Skeletal muscle tissue (tissue), 4 donors: ENCODE data around the gene FOS. TPM values are rescaled to one million over a fixed set of nuclear protein-coding genes. Genes with fewer than 3 reads are reported as not detected.

Experiments
- H3K27ac ChIP-seq: one replicate; pipeline ENCODE4 v1.7.0; 2013; ENCODE audit warnings: mild to moderate bottlenecking, low read depth, low read length, inconsistent platforms
- H3K27me3 ChIP-seq, 3 donors: one replicate each; pipeline ENCODE4 v1.7.0; 2013; ENCODE audit warnings: low read length in 3 of 3; ENCODE audit not compliant: control insufficient read depth in 3 of 3, insufficient read depth in 3 of 3
- H3K36me3 ChIP-seq, 3 donors: one replicate each; pipeline ENCODE4 v1.7.0; 2013; ENCODE audit warnings: low read length in 3 of 3; ENCODE audit not compliant: control insufficient read depth in 3 of 3, insufficient read depth in 3 of 3
- H3K4me1 ChIP-seq, 3 donors: one replicate each; pipeline ENCODE4 v1.7.0; 2013; ENCODE audit warnings: low read length in 3 of 3, mild to moderate bottlenecking in 3 of 3; ENCODE audit not compliant: control insufficient read depth in 3 of 3, insufficient read depth in 3 of 3
- H3K4me3 ChIP-seq, 3 donors: one replicate each; pipeline ENCODE4 v1.7.0; 2013; ENCODE audit warnings: low read length in 3 of 3
- H3K9ac ChIP-seq, 3 donors: one replicate each; pipeline ENCODE4 v1.7.0; 2013; ENCODE audit warnings: low read length in 3 of 3, mild to moderate bottlenecking in 3 of 3, moderate library complexity in 2 of 3, low read depth in 1 of 3
- H3K9me3 ChIP-seq, 3 donors: one replicate each; pipeline ENCODE4 v1.7.0; 2013; ENCODE audit warnings: low read length in 3 of 3; ENCODE audit not compliant: control insufficient read depth in 3 of 3
- total RNA-seq: library from RNA; depleted of rRNA; stranded (reverse); fragments of >200 nt; gene quantifications from one replicate; pipeline ENCODE4 v1.2.3, GENCODE V29; 2014
- donor health status: Osteomylitis.

Gene FOS
- total RNA-seq, 1 donor from 2014 or later: 134 TPM

DNA sequence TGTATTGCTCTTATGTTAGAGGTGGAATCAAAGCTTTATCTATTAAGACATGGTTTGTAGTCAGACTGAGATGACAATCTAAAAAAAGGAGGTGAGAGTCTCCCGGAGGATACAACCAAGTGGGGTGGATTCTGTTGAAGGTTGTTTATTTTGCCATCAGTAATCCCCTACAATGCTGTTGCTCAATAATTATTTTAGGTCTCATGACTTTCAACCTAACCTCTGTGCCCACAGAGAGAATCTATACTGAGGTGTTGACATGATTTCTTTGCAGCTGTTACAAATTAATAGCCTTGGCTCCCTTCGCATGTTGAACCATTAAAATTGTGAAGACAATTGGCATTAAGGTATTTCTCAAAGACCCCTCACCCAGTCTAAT is 28.7 kb upstream of the FOS start:
- H3K27me3 ChIP-seq: no peaks in the 10 kb centered on the region
- H3K4me3 ChIP-seq: no peak overlapping the region
- no peaks in the 10 kb centered on the region for H3K36me3 ChIP-seq
- H3K27ac ChIP-seq: peak overlapping the region; percentile 92
- peaks cover 25 to 38% (median 37%) of the 10 kb centered on the region in 3 donors for H3K4me1 ChIP-seq
- H3K9ac ChIP-seq: peak overlapping the region; percentile 54 to 66 (median 63)
- no peaks in the 10 kb centered on the region for H3K9me3 ChIP-seq

GRCh38 chr14:75250800-75251199 is 27.8 kb upstream of the FOS start:
- Histone ChIP-seq H3K27me3 (no peaks in the 10 kb centered on the region), H3K4me3 (no peak overlapping the region), H3K4me1 (peaks cover 30 to 40% (median 39%) of the 10 kb centered on the region in 3 donors), H3K36me3 (no peaks in the 10 kb centered on the region), H3K27ac (peak overlapping the region; percentile 92), H3K9me3 (no peaks in the 10 kb centered on the region), H3K9ac (peak overlapping the region in 1 of 3 donors; percentile 8)

- no peaks in the 10 kb centered on the region for H3K36me3 ChIP-seq
- H3K27me3 ChIP-seq: no peaks in the 10 kb centered on the region
- H3K4me1 ChIP-seq: peaks cover 30 to 45% (median 41%) of the 10 kb centered on the region in 3 donors
- no peak overlapping the region for H3K4me3 ChIP-seq
- H3K9me3 ChIP-seq: no peaks in the 10 kb centered on the region
- peak overlapping the region in 2 of 3 donors; percentile 40 for H3K9ac ChIP-seq
- H3K27ac ChIP-seq: peak overlapping the region; percentile 89
Measured at GRCh38 chr14:75252254-75252837, 26.3 kb upstream of the FOS start.

- peak overlapping the region; percentile 89 for H3K27ac ChIP-seq
- H3K4me3 ChIP-seq: peak overlapping the region; percentile 41 to 52 (median 44)
- no peaks in the 10 kb centered on the region for H3K9me3 ChIP-seq
- H3K36me3 ChIP-seq: no peaks in the 10 kb centered on the region
- peak overlapping the region; percentile 43 to 75 (median 69) for H3K9ac ChIP-seq
- no peaks in the 10 kb centered on the region for H3K27me3 ChIP-seq
- H3K4me1 ChIP-seq: peaks cover 40 to 49% (median 47%) of the 10 kb centered on the region in 3 donors
Measured at GRCh38 chr14:75254381-75254822, 24.2 kb upstream of the FOS start.

DNA sequence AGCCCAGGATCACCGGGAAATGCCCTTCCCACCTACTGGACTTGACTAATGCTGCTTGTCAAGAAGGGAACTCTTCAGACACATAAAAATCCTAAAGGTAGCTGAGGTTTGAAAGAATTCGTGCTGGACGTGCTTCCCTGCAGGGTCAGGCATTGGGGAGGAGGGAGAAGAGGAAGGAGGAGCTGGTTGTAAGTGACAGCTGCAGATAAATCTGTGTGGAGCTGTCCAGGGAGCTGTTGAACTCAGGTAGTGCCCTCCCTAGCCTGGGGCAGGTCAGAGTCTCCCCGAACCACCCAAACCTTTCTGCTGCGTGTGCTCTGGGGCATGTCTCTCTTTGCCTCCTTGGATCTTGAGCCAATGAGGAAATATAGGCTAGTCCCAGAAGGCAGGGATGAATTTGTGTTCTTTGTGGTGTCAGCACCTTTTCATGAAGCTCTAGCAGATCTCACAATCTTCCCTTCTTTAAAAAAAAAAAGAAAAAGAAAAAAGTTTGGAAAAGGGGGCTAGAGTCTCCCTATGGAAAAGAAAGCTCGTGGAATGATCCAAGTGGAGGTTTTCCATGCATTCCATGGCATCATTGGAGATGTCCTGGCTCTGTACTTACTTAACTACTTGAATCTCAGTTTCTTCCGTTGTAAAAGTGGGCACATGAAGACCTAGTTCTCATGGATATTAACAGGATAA is 23.6 kb upstream of the FOS start:
- no peaks in the 10 kb centered on the region for H3K36me3 ChIP-seq
- H3K4me1 ChIP-seq: peaks cover 42 to 52% (median 46%) of the 10 kb centered on the region in 3 donors
- H3K9ac ChIP-seq: peak overlapping the region; percentile 43 to 75 (median 69)
- H3K27ac ChIP-seq: peak overlapping the region; percentile 89
- H3K9me3 ChIP-seq: no peaks in the 10 kb centered on the region
- H3K27me3 ChIP-seq: no peaks in the 10 kb centered on the region
- peak overlapping the region; percentile 41 to 52 (median 44) for H3K4me3 ChIP-seq

- Histone ChIP-seq H3K4me3 (peak overlapping the region; percentile 80 to 92 (median 84)), H3K9me3 (no peaks in the 10 kb centered on the region), H3K9ac (peak overlapping the region; percentile 77 to 94 (median 90)), H3K27ac (peak overlapping the region; percentile 99), H3K4me1 (peaks cover 29 to 36% (median 36%) of the 10 kb centered on the region in 3 donors), H3K27me3 (no peaks in the 10 kb centered on the region), H3K36me3 (no peaks in the 10 kb centered on the region)
Measured at GRCh38 chr14:75258079-75258802, 20.4 kb upstream of the FOS start.

- peaks cover 29 to 35% (median 33%) of the 10 kb centered on the region in 3 donors for H3K4me1 ChIP-seq
- no peaks in the 10 kb centered on the region for H3K27me3 ChIP-seq
- peak overlapping the region; percentile 80 to 92 (median 84) for H3K4me3 ChIP-seq
- peak overlapping the region; percentile 84 to 94 (median 92) for H3K9ac ChIP-seq
- no peaks in the 10 kb centered on the region for H3K36me3 ChIP-seq
- peak overlapping the region; percentile 99 for H3K27ac ChIP-seq
- no peaks in the 10 kb centered on the region for H3K9me3 ChIP-seq
Measured at GRCh38 chr14:75258803-75259509, 19.7 kb upstream of the FOS start.

DNA sequence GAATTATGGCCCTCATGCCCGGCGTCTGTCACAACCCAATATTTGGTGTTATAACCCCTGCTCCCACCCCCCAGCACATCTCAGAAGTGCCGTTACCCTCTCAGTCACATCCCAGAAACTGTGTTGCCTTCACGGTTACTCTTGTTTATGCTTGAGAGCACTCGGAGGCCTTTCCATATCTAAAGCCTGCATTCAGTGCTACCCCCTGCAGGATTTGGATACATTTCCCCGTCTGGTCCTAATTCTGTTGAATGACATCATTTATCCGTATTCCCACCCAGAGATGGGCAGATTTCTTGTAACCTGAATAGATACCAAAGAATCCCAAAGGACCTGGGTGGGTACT is 19.1 kb upstream of the FOS start:
- Histone ChIP-seq H3K4me3 (peak overlapping the region; percentile 80 to 92 (median 84)), H3K27ac (peak overlapping the region; percentile 99), H3K4me1 (peaks cover 24 to 30% (median 28%) of the 10 kb centered on the region in 3 donors), H3K27me3 (no peaks in the 10 kb centered on the region), H3K36me3 (no peaks in the 10 kb centered on the region), H3K9me3 (no peaks in the 10 kb centered on the region), H3K9ac (peak overlapping the region; percentile 84 to 94 (median 92))

DNA sequence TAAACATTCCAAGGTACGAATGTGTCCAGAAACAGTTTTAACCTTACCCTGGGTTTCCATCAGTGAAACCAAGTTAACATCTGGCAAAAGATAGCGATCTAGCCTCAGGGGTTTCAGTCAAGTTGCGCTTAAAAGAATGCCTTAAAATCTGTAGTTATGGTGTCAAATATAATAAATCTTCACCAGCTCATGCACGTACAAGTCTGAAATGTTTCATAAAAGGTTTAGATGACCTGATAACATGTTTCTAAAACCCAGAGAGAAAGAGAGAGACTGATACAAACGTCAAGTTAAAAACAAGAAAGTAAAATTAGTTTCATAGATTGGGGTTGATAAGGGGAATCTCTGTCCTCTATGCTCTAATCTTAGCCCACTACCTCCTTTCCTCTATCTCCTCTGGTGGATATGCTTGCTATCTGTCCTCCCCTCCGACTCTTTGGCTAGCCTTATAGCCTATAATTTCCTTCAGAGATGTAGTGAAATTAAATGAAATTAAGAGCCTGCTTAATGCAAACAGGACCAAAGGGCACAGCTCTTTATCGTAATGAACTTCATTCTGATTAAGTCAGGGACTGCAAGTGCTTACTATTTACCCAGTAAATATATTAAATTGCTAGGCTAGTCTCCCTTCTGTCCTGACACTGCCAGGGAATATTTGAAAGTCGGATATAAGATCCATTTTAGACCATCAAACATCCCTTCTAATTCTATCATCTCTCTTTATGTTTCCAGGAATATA is 18.4 kb upstream of the FOS start:
- peak overlapping the region in 2 of 3 donors; percentile 84 to 94 for H3K9ac ChIP-seq

More for the DNA sequence above, 18.4 kb upstream of the FOS start:
- Histone ChIP-seq H3K9me3 (no peaks in the 10 kb centered on the region), H3K27me3 (no peaks in the 10 kb centered on the region), H3K4me1 (peaks cover 17 to 23% (median 22%) of the 10 kb centered on the region in 3 donors), H3K27ac (peak overlapping the region; percentile 99), H3K4me3 (no peak overlapping the region), H3K36me3 (no peaks in the 10 kb centered on the region)
